H9 (cell line): ENCODE measurements around the gene COL5A3. TPM values are rescaled to one million over a fixed set of nuclear protein-coding genes. Genes with fewer than 3 reads are reported as not detected.
"Not testable (repeated sequence)": the region's sequence is repeated elsewhere in the genome, so short reads cannot be mapped to it uniquely, and the experiment has no call there.

Experiments used
- DNase-seq: peaks from one replicate; pipeline ENCODE4 v3.0.0-alpha.2; 2017
- H2AFZ ChIP-seq: one replicate; pipeline ENCODE4 v1.6.1; 2013; ENCODE audit warnings: mild to moderate bottlenecking, low read length, control low read depth, moderate library complexity
- H2AK5ac ChIP-seq: 2 replicates; pipeline ENCODE4 v1.6.1; 2013; ENCODE audit warnings: low read length, control low read depth, mixed read lengths; ENCODE audit not compliant: insufficient read length
- H2BK120ac ChIP-seq: one replicate; pipeline ENCODE4 v1.6.1; 2013; ENCODE audit warnings: low read depth, mild to moderate bottlenecking, low read length, control low read depth, inconsistent platforms; ENCODE audit not compliant: poor library complexity, severe bottlenecking
- H2BK12ac ChIP-seq: 2 replicates; pipeline ENCODE4 v1.6.1; 2013; ENCODE audit warnings: low read length, control low read depth, mixed read lengths, low read depth; ENCODE audit not compliant: insufficient read length
- H2BK15ac ChIP-seq: 2 replicates; pipeline ENCODE4 v1.6.1; 2013; ENCODE audit warnings: low read depth, low read length, control low read depth
- H2BK20ac ChIP-seq: one replicate; pipeline ENCODE4 v1.6.1; 2013; ENCODE audit warnings: low read depth, mild to moderate bottlenecking, low read length, control low read depth, inconsistent platforms; ENCODE audit not compliant: poor library complexity, severe bottlenecking
- H2BK5ac ChIP-seq: 2 replicates; pipeline ENCODE4 v1.6.1; 2013; ENCODE audit warnings: low read length, control low read depth, mixed read lengths; ENCODE audit not compliant: insufficient read length
- H3K14ac ChIP-seq: 2 replicates; pipeline ENCODE4 v1.6.1; 2013; ENCODE audit warnings: low read length, control low read depth; ENCODE audit not compliant: insufficient read depth
- H3K18ac ChIP-seq: 2 replicates; pipeline ENCODE4 v1.6.1; 2013; ENCODE audit warnings: low read depth, mild to moderate bottlenecking, mixed read lengths, low read length, control low read depth; ENCODE audit not compliant: insufficient read length
- H3K23ac ChIP-seq: 2 replicates; pipeline ENCODE4 v1.6.1; 2013; ENCODE audit warnings: low read length, control low read depth, mixed read lengths, low read depth; ENCODE audit not compliant: insufficient read length
- H3K23me2 ChIP-seq: 2 replicates; pipeline ENCODE4 v1.6.1; 2013; ENCODE audit warnings: low read depth, mild to moderate bottlenecking, mixed read lengths, low read length, control low read depth; ENCODE audit not compliant: insufficient read length, poor library complexity, severe bottlenecking
- H3K27ac ChIP-seq: 2 replicates; pipeline ENCODE4 v1.5.1; 2013; ENCODE audit warnings: low read length, control low read depth, mixed read lengths, low read depth; ENCODE audit not compliant: insufficient read length
- H3K27me3 ChIP-seq: 2 replicates; pipeline ENCODE4 v1.6.1; 2013; ENCODE audit warnings: low read length, control low read depth, inconsistent platforms; ENCODE audit not compliant: insufficient read depth
- H3K4ac ChIP-seq: 2 replicates; pipeline ENCODE4 v1.6.1; 2013; ENCODE audit warnings: low read depth, mild to moderate bottlenecking, control low read depth, inconsistent platforms, low read length, moderate library complexity
- H3K4me1 ChIP-seq: 2 replicates; pipeline ENCODE4 v1.6.1; 2013; ENCODE audit warnings: low read length, control low read depth, inconsistent platforms; ENCODE audit not compliant: insufficient read depth
- H3K4me2 ChIP-seq: 2 replicates; pipeline ENCODE4 v1.6.1; 2013; ENCODE audit warnings: low read length, control low read depth, mixed read lengths; ENCODE audit not compliant: insufficient read length, insufficient read depth
- H3K56ac ChIP-seq: 2 replicates; pipeline ENCODE4 v1.6.1; 2013; ENCODE audit warnings: low read depth, mild to moderate bottlenecking, mixed read lengths, low read length, control low read depth; ENCODE audit not compliant: insufficient read length
- H3K79me1 ChIP-seq: 2 replicates; pipeline ENCODE4 v1.6.1; 2013; ENCODE audit warnings: low read depth, mild to moderate bottlenecking, moderate library complexity, low read length, control low read depth, inconsistent platforms; ENCODE audit not compliant: insufficient read depth, poor library complexity, severe bottlenecking
- H3K79me2 ChIP-seq: 2 replicates; pipeline ENCODE4 v1.6.1; 2013; ENCODE audit warnings: low read length, control low read depth, inconsistent platforms; ENCODE audit not compliant: insufficient read depth
- H3K9ac ChIP-seq: 2 replicates; pipeline ENCODE4 v1.6.1; 2013; ENCODE audit warnings: low read length, control low read depth, mixed read lengths; ENCODE audit not compliant: insufficient read length; ENCODE audit errors: extremely low read depth
- H3K9me3 ChIP-seq: one replicate; pipeline ENCODE4 v1.6.1; 2013; ENCODE audit warnings: low read depth, low read length, inconsistent platforms; ENCODE audit not compliant: control insufficient read depth
- H3T11ph ChIP-seq: one replicate; pipeline ENCODE4 v1.6.1; 2013; ENCODE audit warnings: mild to moderate bottlenecking, low read length, control low read depth, inconsistent platforms
- H4K20me1 ChIP-seq: one replicate; pipeline ENCODE4 v1.6.1; 2013; ENCODE audit not compliant: control insufficient read depth, insufficient read length, insufficient read depth
- H4K5ac ChIP-seq: 2 replicates; pipeline ENCODE4 v1.6.1; 2013; ENCODE audit warnings: low read depth, mild to moderate bottlenecking, mixed read lengths, low read length, control low read depth; ENCODE audit not compliant: insufficient read length
- H4K8ac ChIP-seq: replicated peaks from 2 replicates; pipeline ENCODE4 v1.6.1; 2013; ENCODE audit warnings: low read length, control low read depth, mixed read lengths, low read depth; ENCODE audit not compliant: insufficient read length
- H4K91ac ChIP-seq: 2 replicates; pipeline ENCODE4 v1.6.1; 2013; ENCODE audit warnings: low read depth, mild to moderate bottlenecking, moderate library complexity, mixed read lengths, low read length, control low read depth; ENCODE audit not compliant: insufficient read length
- H3K27ac Mint-ChIP-seq, 3 experiments: 2 replicates in 2 of 3; 3 replicates in 1 of 3; pipeline ENCODE4 v1.8.0; 2020 to 2021; ENCODE audit warnings: mixed read lengths in 3 of 3, mild to moderate bottlenecking in 1 of 3, moderate library complexity in 1 of 3
- H3K27me3 Mint-ChIP-seq: 2 replicates; pipeline ENCODE4 v1.8.0; 2021; ENCODE audit warnings: low read depth, mild to moderate bottlenecking, moderate library complexity, mixed read lengths
- H3K36me3 Mint-ChIP-seq, 3 experiments: 2 replicates in 2 of 3; 3 replicates in 1 of 3; pipeline ENCODE4 v1.8.0; 2020 to 2021; ENCODE audit warnings: low read depth in 3 of 3, mixed read lengths in 3 of 3; ENCODE audit not compliant: insufficient read depth in 1 of 3
- H3K4me1 Mint-ChIP-seq, 2 experiments: 2 replicates each; pipeline ENCODE4 v1.8.0; 2020; ENCODE audit warnings: mixed read lengths in 2 of 2
- H3K4me3 Mint-ChIP-seq, 2 experiments: 2 replicates in 1 of 2; 3 replicates in 1 of 2; pipeline ENCODE4 v1.8.0; 2020 to 2021; ENCODE audit warnings: mild to moderate bottlenecking in 2 of 2, mixed read lengths in 2 of 2, moderate library complexity in 1 of 2
- H3K9me3 Mint-ChIP-seq, 2 experiments: 2 replicates in 1 of 2; 3 replicates in 1 of 2; pipeline ENCODE4 v1.8.0; 2020; ENCODE audit warnings: mild to moderate bottlenecking in 2 of 2, mixed read lengths in 2 of 2, moderate library complexity in 1 of 2
- CTCF ChIP-seq: fragments of 200-600 bp; sonication (generic); conservative IDR thresholded peaks from 3 replicates; pipeline ENCODE4 v1.8.0; 2021; ENCODE audit warnings: antibody characterized with exemption, mild to moderate bottlenecking
- WGBS: extraction: QIAGEN DNeasy Blood & Tissue Kit; methylation state at CpG from one replicate; pipeline ENCODE4 v1.1.7; 2013; ENCODE audit warnings: missing lambda C conversion rate, low lambda C conversion rate, mixed read lengths; ENCODE audit not compliant: insufficient read length; ENCODE audit errors: extremely low coverage; 5-methylcytosine and 5-hydroxymethylcytosine counted together
- total RNA-seq: library from RNA; stranded (reverse); gene quantifications from 2 replicates; pipeline ENCODE4 v1.2.1, GENCODE V29; 2021

COL5A3 gene
- total RNA-seq, 1 experiment from 2014 or later, result 0.72 TPM

- H3K27ac Mint-ChIP-seq, result 0 out of 7 replicates have a peak overlapping the region, but pooled peaks of 1 of the 3 experiments have one; percentile 27
- no peak overlapping the region for H4K5ac ChIP-seq
These were observed 62.9 kb downstream of the COL5A3 start for GRCh38 chr19:9947441-9947840.

GRCh38 chr19:9946528-9947125 lies 63.7 kb downstream of the COL5A3 start:
- not testable (repeated sequence) for H3K9me3 Mint-ChIP-seq, H2BK15ac ChIP-seq

More at GRCh38 chr19:9947441-9947840, 62.9 kb downstream of the COL5A3 start:
- no peak overlapping the region for H3K9ac ChIP-seq
- H3K4me2 ChIP-seq, result no peak overlapping the region
- no peak overlapping the region for H2BK5ac ChIP-seq
- H2BK15ac ChIP-seq, result no peak overlapping the region
- no peak overlapping the region for H2AK5ac ChIP-seq
- no peak for DNase-seq
- H3K23ac ChIP-seq, result no peak overlapping the region
- no peak overlapping the region for H3K56ac ChIP-seq
- H3K27me3 ChIP-seq, result peaks cover 2% of the 10 kb centered on the region; the same call in 1 of the 2 replicates
- no peak overlapping the region for H2BK120ac ChIP-seq
- H3K79me1 ChIP-seq, result no peaks in the 10 kb centered on the region
- peaks cover under 1 to 2% of the 10 kb centered on the region in 2 experiments for H3K9me3 Mint-ChIP-seq
- TF ChIP-seq CTCF, result no peak
- no peak overlapping the region for H3K4me3 Mint-ChIP-seq
- H3K14ac ChIP-seq, result no peak overlapping the region
- H4K8ac ChIP-seq, result no peak overlapping the region
- no peak overlapping the region for H3K18ac ChIP-seq
- peaks cover 3% of the 10 kb centered on the region; the same call in 1 of the 2 replicates for H3K4me1 ChIP-seq
- H3K4ac ChIP-seq, result no peak overlapping the region
- WGBS, result no CpG with 5 or more reads among the region's 4 CpGs
- no peaks in the 10 kb centered on the region for H3K23me2 ChIP-seq
- no peaks in the 10 kb centered on the region for H3K79me2 ChIP-seq
- H2BK12ac ChIP-seq, result no peak overlapping the region
- H3T11ph ChIP-seq, result no peak overlapping the region
- no peak overlapping the region for H4K91ac ChIP-seq
- no peaks in the 10 kb centered on the region for H4K20me1 ChIP-seq
- H2BK20ac ChIP-seq, result no peak overlapping the region
- H3K4me1 Mint-ChIP-seq, result peaks cover 10 to 22% of the 10 kb centered on the region in 2 experiments
- H2AFZ ChIP-seq, result no peak overlapping the region
- H3K27ac ChIP-seq, result no peak overlapping the region
- H3K9me3 ChIP-seq, result no peaks in the 10 kb centered on the region
- H3K36me3 Mint-ChIP-seq, result peaks cover 0 to 1% (median 0%) of the 10 kb centered on the region in 3 experiments; a peak in 1 of 7 replicates
- peaks cover 17% of the 10 kb centered on the region for H3K27me3 Mint-ChIP-seq

More at GRCh38 chr19:9946528-9947125, 63.7 kb downstream of the COL5A3 start:
- H3K4me3 Mint-ChIP-seq, H4K91ac ChIP-seq, H3K23me2 ChIP-seq, H2AK5ac ChIP-seq, H3K4me2 ChIP-seq, H3K36me3 Mint-ChIP-seq, H3K27ac ChIP-seq, H3K18ac ChIP-seq, H3T11ph ChIP-seq, H2BK12ac ChIP-seq, H3K23ac ChIP-seq, H3K9me3 ChIP-seq, H3K4ac ChIP-seq, H3K14ac ChIP-seq, H3K27me3 ChIP-seq, DNase-seq, H3K9ac ChIP-seq, H2BK120ac ChIP-seq, H2BK20ac ChIP-seq, H2AFZ ChIP-seq, H4K20me1 ChIP-seq, H3K79me2 ChIP-seq, H3K56ac ChIP-seq, H4K5ac ChIP-seq, H3K4me1 ChIP-seq, H4K8ac ChIP-seq, H3K27ac Mint-ChIP-seq, H2BK5ac ChIP-seq, H3K79me1 ChIP-seq: not testable (repeated sequence)
- no CpG with 5 or more reads among the region's 7 CpGs for WGBS
- Mint-ChIP-seq H3K4me1 (peaks cover 6 to 17% of the 10 kb centered on the region in 2 experiments), H3K27me3 (peaks cover 22% of the 10 kb centered on the region)
